Measurements from ENCODE around the gene NDST3. TPM values are rescaled to one million over a fixed set of nuclear protein-coding genes. Genes with fewer than 3 reads are reported as not detected.

The NDST3 gene
- total RNA-seq, 1 donor from 2014 or later, result 0.49 TPM

DNA sequence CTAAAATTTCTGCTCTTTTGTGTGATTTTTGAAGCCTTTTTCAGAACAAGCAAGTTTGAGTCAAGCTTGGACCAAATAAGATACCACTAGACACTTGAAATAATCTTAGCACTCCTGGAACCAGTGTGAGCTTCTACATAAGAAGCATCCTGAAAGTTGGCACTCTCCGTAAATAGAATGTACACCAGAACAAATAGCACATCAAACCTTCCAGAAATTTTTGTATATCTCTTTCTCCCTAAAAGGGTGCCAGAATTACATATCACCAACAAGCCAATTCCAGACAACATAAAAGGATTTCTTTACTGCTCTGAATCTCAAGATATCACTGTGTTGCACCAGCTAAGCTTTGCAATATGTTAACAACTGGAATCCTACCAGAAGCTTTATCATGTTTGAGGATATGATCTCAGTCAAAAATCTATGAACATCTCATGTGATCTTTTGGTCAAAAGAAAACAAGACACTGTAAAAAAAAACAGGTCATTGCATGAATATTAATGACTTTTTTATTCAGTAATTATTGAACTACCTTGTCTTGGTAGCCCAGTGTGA, 201.4 kb downstream of the NDST3 start:
- Histone ChIP-seq H3K9me3 (ENCODE audit: low read depth) (no peaks in the 10 kb centered on the region), H3K27me3 (no peaks in the 10 kb centered on the region), H3K4me2 (no peak overlapping the region), H3K36me3 (no peaks in the 10 kb centered on the region), H3K4me1 (no peaks in the 10 kb centered on the region), H2AFZ (replicated peaks) (no peak overlapping the region), H3K27ac (no peak overlapping the region), H3F3A (ENCODE audit: low read depth) (no peaks in the 10 kb centered on the region), H3K79me2 (ENCODE audit: low read depth) (no peaks in the 10 kb centered on the region), H3K9ac (no peak overlapping the region), H4K20me1 (ENCODE audit: low read depth) (no peaks in the 10 kb centered on the region), H3K4me3 (no peak overlapping the region)
- no peak overlapping the region for H3K4me3 Mint-ChIP-seq
- H3K4me1 Mint-ChIP-seq, result no peaks in the 10 kb centered on the region
- peaks cover 2% of the 10 kb centered on the region for H3K27me3 Mint-ChIP-seq (ENCODE audit: insufficient read depth, low read depth)
- TF ChIP-seq EZH2phosphoT487 (IDR thresholded peaks at IDR 0.05) (no peak), EZH2 (IDR thresholded peaks at IDR 0.05) (no peak)
- TF ChIP-seq, protein P1, sequence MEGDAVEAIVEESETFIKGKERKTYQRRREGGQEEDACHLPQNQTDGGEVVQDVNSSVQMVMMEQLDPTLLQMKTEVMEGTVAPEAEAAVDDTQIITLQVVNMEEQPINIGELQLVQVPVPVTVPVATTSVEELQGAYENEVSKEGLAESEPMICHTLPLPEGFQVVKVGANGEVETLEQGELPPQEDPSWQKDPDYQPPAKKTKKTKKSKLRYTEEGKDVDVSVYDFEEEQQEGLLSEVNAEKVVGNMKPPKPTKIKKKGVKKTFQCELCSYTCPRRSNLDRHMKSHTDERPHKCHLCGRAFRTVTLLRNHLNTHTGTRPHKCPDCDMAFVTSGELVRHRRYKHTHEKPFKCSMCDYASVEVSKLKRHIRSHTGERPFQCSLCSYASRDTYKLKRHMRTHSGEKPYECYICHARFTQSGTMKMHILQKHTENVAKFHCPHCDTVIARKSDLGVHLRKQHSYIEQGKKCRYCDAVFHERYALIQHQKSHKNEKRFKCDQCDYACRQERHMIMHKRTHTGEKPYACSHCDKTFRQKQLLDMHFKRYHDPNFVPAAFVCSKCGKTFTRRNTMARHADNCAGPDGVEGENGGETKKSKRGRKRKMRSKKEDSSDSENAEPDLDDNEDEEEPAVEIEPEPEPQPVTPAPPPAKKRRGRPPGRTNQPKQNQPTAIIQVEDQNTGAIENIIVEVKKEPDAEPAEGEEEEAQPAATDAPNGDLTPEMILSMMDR (IDR thresholded peaks at IDR 0.05), result no peak
- no peaks in the 10 kb centered on the region for H3K36me3 Mint-ChIP-seq
- DNase-seq (ENCODE audit: low spot score), result no peak
- no peak overlapping the region for H3K27ac Mint-ChIP-seq
- H3K9me3 Mint-ChIP-seq, result no peaks in the 10 kb centered on the region

DNA sequence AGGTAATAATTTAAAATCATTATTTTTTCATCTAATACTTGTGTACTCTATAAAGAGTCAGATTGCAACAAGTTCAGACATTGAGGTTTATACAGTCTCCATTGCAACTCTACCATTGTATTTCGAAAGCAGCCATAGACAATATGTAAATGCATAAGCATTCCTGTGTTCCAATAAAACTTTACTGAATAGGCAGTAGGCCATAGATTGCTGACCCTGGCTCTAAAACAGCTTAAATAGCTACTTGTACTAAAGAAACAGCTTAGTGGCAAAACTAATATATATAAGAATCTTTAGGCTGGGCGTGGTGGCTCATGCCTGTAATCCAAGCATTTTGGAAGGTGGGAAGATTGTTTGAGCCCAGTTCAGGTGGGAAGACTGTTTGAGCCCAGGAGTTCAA, 203.2 kb downstream of the NDST3 start:
- H3K4me3 ChIP-seq, result no peak overlapping the region
- H3K4me2 ChIP-seq, result no peak overlapping the region
- DNase-seq (ENCODE audit: low spot score), result no peak
- H3K9me3 ChIP-seq (ENCODE audit: low read depth), result no peaks in the 10 kb centered on the region
- no peaks in the 10 kb centered on the region for H3K36me3 Mint-ChIP-seq
- H3K27ac ChIP-seq, result no peak overlapping the region
- no peaks in the 10 kb centered on the region for H3K4me1 ChIP-seq
- H3K9ac ChIP-seq, result no peak overlapping the region
- H3K9me3 Mint-ChIP-seq, result no peaks in the 10 kb centered on the region
- no peaks in the 10 kb centered on the region for H3K27me3 ChIP-seq
- TF ChIP-seq EZH2phosphoT487 (IDR thresholded peaks at IDR 0.05) (no peak), EZH2 (IDR thresholded peaks at IDR 0.05) (no peak)
- TF ChIP-seq, protein P1 (IDR thresholded peaks at IDR 0.05), result no peak
- peaks cover under 1% of the 10 kb centered on the region for H3K27me3 Mint-ChIP-seq (ENCODE audit: insufficient read depth, low read depth)
- H3K79me2 ChIP-seq (ENCODE audit: low read depth), result no peaks in the 10 kb centered on the region
- no peaks in the 10 kb centered on the region for H4K20me1 ChIP-seq (ENCODE audit: low read depth)
- H3K4me1 Mint-ChIP-seq, result no peaks in the 10 kb centered on the region
- H3K36me3 ChIP-seq, result no peaks in the 10 kb centered on the region
- H2AFZ ChIP-seq (replicated peaks), result no peak overlapping the region
- no peaks in the 10 kb centered on the region for H3F3A ChIP-seq (ENCODE audit: low read depth)
- no peak overlapping the region for H3K4me3 Mint-ChIP-seq
- no peak overlapping the region for H3K27ac Mint-ChIP-seq

DNA sequence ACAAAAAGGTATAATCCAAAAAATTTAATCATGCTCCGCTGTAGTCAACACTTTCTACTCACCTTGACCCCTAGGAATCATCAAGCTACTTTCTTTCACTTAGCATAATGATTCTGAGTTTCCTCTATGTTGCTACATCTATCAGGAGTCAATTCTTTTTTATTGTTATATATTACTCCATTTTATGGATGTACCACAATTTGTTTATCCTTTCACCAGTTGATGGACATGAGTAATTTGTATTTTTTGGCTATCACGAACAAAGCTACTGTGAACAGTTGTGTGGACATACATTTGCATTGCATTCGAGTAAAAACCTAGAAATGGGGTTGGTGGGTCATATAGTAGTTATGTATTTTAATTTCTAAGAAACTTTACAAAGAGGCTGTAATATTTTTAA, 215.6 kb downstream of the NDST3 start:
- Histone ChIP-seq H3K4me2 (no peak overlapping the region), H3F3A (ENCODE audit: low read depth) (no peaks in the 10 kb centered on the region), H3K9me3 (ENCODE audit: low read depth) (no peaks in the 10 kb centered on the region), H3K27me3 (no peaks in the 10 kb centered on the region), H2AFZ (replicated peaks) (no peak overlapping the region), H3K27ac (no peak overlapping the region), H3K36me3 (no peaks in the 10 kb centered on the region), H3K4me3 (no peak overlapping the region), H3K9ac (no peak overlapping the region), H3K79me2 (ENCODE audit: low read depth) (no peaks in the 10 kb centered on the region), H3K4me1 (no peaks in the 10 kb centered on the region), H4K20me1 (ENCODE audit: low read depth) (no peaks in the 10 kb centered on the region)
- Mint-ChIP-seq H3K4me3 (no peak overlapping the region), H3K36me3 (no peaks in the 10 kb centered on the region), H3K4me1 (no peaks in the 10 kb centered on the region), H3K27me3 (ENCODE audit: insufficient read depth, low read depth) (no peaks in the 10 kb centered on the region), H3K9me3 (peaks cover 5% of the 10 kb centered on the region), H3K27ac (no peak overlapping the region)
- TF ChIP-seq EZH2phosphoT487 (IDR thresholded peaks at IDR 0.05) (no peak), EZH2 (IDR thresholded peaks at IDR 0.05) (no peak)
- TF ChIP-seq, protein P1 (IDR thresholded peaks at IDR 0.05), result no peak
- DNase-seq (ENCODE audit: low spot score), result no peak

Measured in neural progenitor cell (in vitro differentiated cells).